HepG2 (cell line): ENCODE data around the gene MIA2. TPM values are rescaled to one million over a fixed set of nuclear protein-coding genes. Genes with fewer than 3 reads are reported as not detected.

Experiments used
- CREM ChIP-seq, 2 experiments: sonication (generic) in 1 of 2; formaldehyde crosslinking in 1 of 2; IDR thresholded peaks; 2 replicates each; pipeline versions ENCODE4 v1.4.0 to v1.6.1; 2016 to 2020; ENCODE audit warnings: antibody characterized with exemption in 1 of 2, mild to moderate bottlenecking in 1 of 2, missing genetic modification reagents in 1 of 2
- GATAD1 ChIP-seq: IDR thresholded peaks from 2 replicates; pipeline ENCODE4 v1.6.1; 2016; ENCODE audit warnings: missing genetic modification reagents, missing compliant biosample characterization
- JDP2 ChIP-seq: sonication (generic); formaldehyde crosslinking; IDR thresholded peaks from 2 replicates; pipeline ENCODE4 v1.8.1; 2022; ENCODE audit warnings: missing genetic modification reagents, borderline replicate concordance
- MBNL3 ChIP-seq: fragments of 250-450 bp; sonication (Bioruptor Pico); conservative IDR thresholded peaks from 2 replicates; pipeline ENCODE4 v1.8.0; 2022; ENCODE audit warnings: mild to moderate bottlenecking, inconsistent platforms
- MEIS2 ChIP-seq: sonication (generic); formaldehyde crosslinking; IDR thresholded peaks from 2 replicates; pipeline ENCODE4 v1.9.0; 2021; ENCODE audit warnings: mild to moderate bottlenecking, missing genetic modification reagents
- NFE2L1 ChIP-seq: sonication (generic); formaldehyde crosslinking; IDR thresholded peaks from 2 replicates; pipeline ENCODE4 v1.4.0; 2020; ENCODE audit warnings: missing genetic modification reagents, mild to moderate bottlenecking, borderline replicate concordance
- PAF1 ChIP-seq: IDR thresholded peaks from 2 replicates; pipeline ENCODE4 v1.6.1; 2016; ENCODE audit warnings: missing genetic modification reagents, missing compliant biosample characterization
- POGZ ChIP-seq: sonication (generic); formaldehyde crosslinking; IDR thresholded peaks from 2 replicates; pipeline ENCODE4 v1.4.0; 2020; ENCODE audit warnings: mild to moderate bottlenecking, missing genetic modification reagents
- POLR2G ChIP-seq: fragments of 200-400 bp; formaldehyde crosslinking; IDR thresholded peaks from 2 replicates; pipeline ENCODE4 v1.6.1; 2018; ENCODE audit warnings: mild to moderate bottlenecking, low read depth, low read length, moderate library complexity
- RBAK ChIP-seq: sonication (generic); formaldehyde crosslinking; IDR thresholded peaks from 2 replicates; pipeline ENCODE4 v1.5.1; 2020; ENCODE audit warnings: mild to moderate bottlenecking, missing genetic modification reagents
- SKI ChIP-seq: fragments of 450-650 bp; IDR thresholded peaks from one replicate; pipeline ENCODE4 v1.6.1; 2018; ENCODE audit warnings: mild to moderate bottlenecking; ENCODE audit not compliant: partially characterized antibody
- SMARCC2 ChIP-seq: fragments of 450-650 bp; IDR thresholded peaks from 2 replicates; pipeline ENCODE4 v1.6.1; 2017; ENCODE audit warnings: antibody characterized with exemption, mild to moderate bottlenecking
- SRSF9 ChIP-seq: fragments of 200-400 bp; formaldehyde crosslinking; IDR thresholded peaks from 2 replicates; pipeline ENCODE4 v1.6.1; 2018; ENCODE audit warnings: borderline replicate concordance, mild to moderate bottlenecking, low read depth, low read length; ENCODE audit not compliant: insufficient read depth, poor library complexity, severe bottlenecking
- STAT5B ChIP-seq: sonication (generic); formaldehyde crosslinking; IDR thresholded peaks from 2 replicates; pipeline ENCODE4 v1.4.0; 2020; ENCODE audit warnings: missing genetic modification reagents
- TFDP1 ChIP-seq: IDR thresholded peaks from 2 replicates; pipeline ENCODE4 v1.6.1; 2016; ENCODE audit warnings: missing compliant biosample characterization, missing genetic modification reagents, borderline replicate concordance
- XBP1 ChIP-seq: sonication (generic); formaldehyde crosslinking; IDR thresholded peaks from 2 replicates; pipeline ENCODE4 v1.5.0; 2020; ENCODE audit warnings: missing genetic modification reagents
- XRCC5 ChIP-seq: fragments of 200-400 bp; formaldehyde crosslinking; optimal IDR thresholded peaks from 2 replicates; pipeline ENCODE3; 2017; ENCODE audit warnings: mild to moderate bottlenecking, low read length
- ZBTB7A ChIP-seq: sonication (generic); formaldehyde crosslinking; IDR thresholded peaks from 2 replicates; pipeline ENCODE4 v1.8.0; 2022; ENCODE audit warnings: mild to moderate bottlenecking, missing genetic modification reagents
- ZNF34 ChIP-seq: sonication (generic); formaldehyde crosslinking; IDR thresholded peaks from 2 replicates; pipeline ENCODE4 v1.4.0; 2020; ENCODE audit warnings: mild to moderate bottlenecking, missing genetic modification reagents, borderline replicate concordance
- ZNF354B ChIP-seq: sonication (generic); formaldehyde crosslinking; IDR thresholded peaks from 2 replicates; pipeline ENCODE4 v1.8.0; 2022; ENCODE audit warnings: mild to moderate bottlenecking, missing genetic modification reagents
- ZNF580 ChIP-seq: IDR thresholded peaks from 2 replicates; pipeline ENCODE4 v1.6.1; 2016; ENCODE audit warnings: low read depth, borderline replicate concordance
- ZNF660 ChIP-seq: sonication (generic); formaldehyde crosslinking; IDR thresholded peaks from 2 replicates; pipeline ENCODE4 v1.5.1; 2020; ENCODE audit warnings: mild to moderate bottlenecking, low read depth, missing genetic modification reagents, borderline replicate concordance
- polyA plus RNA-seq, 8 experiments: library from polyadenylated mRNA; depleted of rRNA in 3 of 8; stranded (reverse) in 7 of 8; unstranded in 1 of 8; fragments of >200 nt; fragmentation: Illumina TruSeq in 4 of 8; extraction: Trizol in 4 of 8; gene quantifications; 2 replicates each; pipeline versions ENCODE4 v1.2.1 to v1.2.3, GENCODE V29; 2011 to 2016; ENCODE audit warnings: low read depth in 4 of 8, missing spikeins in 1 of 8, mixed read lengths in 1 of 8; ENCODE audit not compliant: insufficient read depth in 1 of 8
- total RNA-seq, 5 experiments: library from RNA; depleted of rRNA; stranded (reverse); fragments of >200 nt; fragmentation: Illumina TruSeq; extraction: Trizol; gene quantifications; 2 replicates each; pipeline ENCODE4 v1.2.3, GENCODE V29; 2016; ENCODE audit warnings: low read depth in 1 of 5
- TF ChIP-seq, protein P1 (sequence below): sonication (generic); formaldehyde crosslinking; IDR thresholded peaks from 2 replicates; pipeline ENCODE4 v1.4.0; 2020; ENCODE audit warnings: mild to moderate bottlenecking, missing genetic modification reagents

The MIA2 gene
- total and polyA plus RNA-seq, 2 of the 13 experiments (the other 11 are each of a cell fraction or from before 2014, with no cell fraction given), result 134 to 158 TPM

GRCh38 chr14:39432619-39433451, 199.1 kb downstream of the MIA2 start (continued):
- TF ChIP-seq RBAK (CRISPR knock-in tag) (no peak; the same call in 1 of the 2 replicates), XRCC5 (peak; percentile 91), MBNL3 (CRISPR knock-in tag) (no peak), CREM (IDR thresholded peaks at IDR 0.05) (peak; percentile 50; the same call in 1 of the 2 replicates), CREM (CRISPR knock-in tag; IDR thresholded peaks at IDR 0.05) (no peak), ZNF354B (peak; percentile 95; the same call in 1 of the 2 replicates), POGZ (peak; percentile 95), ZNF660 (CRISPR knock-in tag) (no peak), GATAD1 (no peak; the same call in 1 of the 2 replicates), SKI (peak; percentile 65), JDP2 (CRISPR knock-in tag) (no peak), TFDP1 (CRISPR knock-in tag) (peak; percentile 70; the same call in 1 of the 2 replicates), PAF1 (no peak), MEIS2 (CRISPR knock-in tag) (peak; percentile 97), SRSF9 (no peak), NFE2L1 (CRISPR knock-in tag) (no peak), SMARCC2 (0 out of 2 replicates have a peak, but pooled peaks have one; percentile 41), ZNF580 (CRISPR knock-in tag) (no peak; the same call in none of the 2 replicates), POLR2G (peak; percentile 94), ZBTB7A (peak; percentile 94), STAT5B (CRISPR knock-in tag) (peak; percentile 84), ZNF34 (peak; percentile 89; the same call in 1 of the 2 replicates), XBP1 (CRISPR knock-in tag) (peak; percentile 88; the same call in 1 of the 2 replicates)
- TF ChIP-seq, protein P1, sequence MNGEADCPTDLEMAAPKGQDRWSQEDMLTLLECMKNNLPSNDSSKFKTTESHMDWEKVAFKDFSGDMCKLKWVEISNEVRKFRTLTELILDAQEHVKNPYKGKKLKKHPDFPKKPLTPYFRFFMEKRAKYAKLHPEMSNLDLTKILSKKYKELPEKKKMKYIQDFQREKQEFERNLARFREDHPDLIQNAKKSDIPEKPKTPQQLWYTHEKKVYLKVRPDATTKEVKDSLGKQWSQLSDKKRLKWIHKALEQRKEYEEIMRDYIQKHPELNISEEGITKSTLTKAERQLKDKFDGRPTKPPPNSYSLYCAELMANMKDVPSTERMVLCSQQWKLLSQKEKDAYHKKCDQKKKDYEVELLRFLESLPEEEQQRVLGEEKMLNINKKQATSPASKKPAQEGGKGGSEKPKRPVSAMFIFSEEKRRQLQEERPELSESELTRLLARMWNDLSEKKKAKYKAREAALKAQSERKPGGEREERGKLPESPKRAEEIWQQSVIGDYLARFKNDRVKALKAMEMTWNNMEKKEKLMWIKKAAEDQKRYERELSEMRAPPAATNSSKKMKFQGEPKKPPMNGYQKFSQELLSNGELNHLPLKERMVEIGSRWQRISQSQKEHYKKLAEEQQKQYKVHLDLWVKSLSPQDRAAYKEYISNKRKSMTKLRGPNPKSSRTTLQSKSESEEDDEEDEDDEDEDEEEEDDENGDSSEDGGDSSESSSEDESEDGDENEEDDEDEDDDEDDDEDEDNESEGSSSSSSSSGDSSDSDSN, result peak; percentile 70
